Kidney (tissue), 14 donors: ENCODE measurements around the gene HRK. TPM values are rescaled to one million over a fixed set of nuclear protein-coding genes. Genes with fewer than 3 reads are reported as not detected.
A peak's percentile ranks its signal among the peaks of the same experiment; 100 is the strongest.

Experiments
- DNase-seq, 5 donors: peaks; one replicate each; pipeline ENCODE4 v3.0.0-alpha.2; 2013 to 2020
- FAIRE-seq: peaks from 2 replicates; lab custom pipeline; 2012; peaks lifted over from hg19 to GRCh38; lab: Jason Lieb, UNC
- H3K27ac ChIP-seq, 2 donors: one replicate each; pipeline ENCODE4 v1.7.0; 2013; ENCODE audit warnings: low read depth in 2 of 2, low read length in 2 of 2, inconsistent platforms in 1 of 2
- H3K27me3 ChIP-seq: one replicate; pipeline ENCODE4 v1.7.1; 2013; ENCODE audit warnings: low read length, inconsistent platforms; ENCODE audit not compliant: control insufficient read depth, insufficient read depth
- H3K36me3 ChIP-seq, 3 donors: one replicate each; pipeline versions ENCODE4 v1.7.0 to v1.7.1; 2013; ENCODE audit warnings: low read length in 3 of 3, control low read depth in 1 of 3, inconsistent platforms in 1 of 3; ENCODE audit not compliant: insufficient read depth in 3 of 3, control insufficient read depth in 2 of 3
- H3K4me1 ChIP-seq, 3 donors: one replicate each; pipeline versions ENCODE4 v1.7.0 to v1.7.1; 2013; ENCODE audit warnings: low read length in 3 of 3, inconsistent platforms in 1 of 3, low read depth in 1 of 3; ENCODE audit not compliant: control insufficient read depth in 2 of 3, insufficient read depth in 2 of 3
- H3K4me3 ChIP-seq, 3 donors: one replicate each; pipeline versions ENCODE4 v1.7.0 to v1.8.1; 2013; ENCODE audit warnings: low read length in 3 of 3, control low read depth in 1 of 3, inconsistent platforms in 1 of 3
- H3K9ac ChIP-seq, 3 donors: one replicate each; pipeline versions ENCODE4 v1.7.0 to v1.7.1; 2013; ENCODE audit warnings: low read length in 3 of 3, control low read depth in 1 of 3, inconsistent platforms in 1 of 3
- H3K9me3 ChIP-seq, 3 donors: one replicate each; pipeline versions ENCODE4 v1.7.0 to v1.7.1; 2013; ENCODE audit warnings: low read length in 3 of 3, control low read depth in 1 of 3, inconsistent platforms in 1 of 3; ENCODE audit not compliant: control insufficient read depth in 2 of 3, insufficient read depth in 1 of 3
- CTCF ChIP-seq: IDR thresholded peaks from 3 replicates; pipeline ENCODE4 v1.5.1; 2012; ENCODE audit warnings: mild to moderate bottlenecking, moderate library complexity, borderline replicate concordance; ENCODE audit not compliant: insufficient read depth; ENCODE audit errors: extremely low read depth
- intact Hi-C: fragments of 100-400 bp; cut with DNase I; formaldehyde crosslinking; loops from one replicate; pipeline ENCODE4 v1.11.1; 2022
- polyA plus RNA-seq: library from polyadenylated mRNA; stranded (reverse); fragments of 350-450 nt; fragmentation: Illumina TruSeq; extraction: RNeasy Lipid Tissue Mini Kit (QIAGEN cat#74804); gene quantifications from one replicate; pipeline ENCODE4 v1.2.3, GENCODE V29; 2014; ENCODE audit warnings: low read depth, low replicate concordance; ENCODE audit not compliant: insufficient read depth
- total RNA-seq: library from RNA; stranded (reverse); fragmentation: NEBNext Ultra II Directional; extraction: Animal tissue kit (Norgen Biotek cat#: 25700); gene quantifications from one replicate; pipeline ENCODE4 v1.2.1, GENCODE V29; 2021
- donor health status: control.
- donor health status: control.
- donor health status: control.
- donor health status: control.
- donor health status: control.
- donor health status: DM: yes; HTN: yes; CAD: no.
- donor health status: Normal renal cell carcinoma (clear cell type).

Gene HRK
- total and polyA plus RNA-seq, 2 donors from 2014 or later = 5.0 TPM; not detected in 1

GRCh38 chr12:116897476-116897875, 16.2 kb upstream of the HRK start:
- no peaks in the 10 kb centered on the region for H3K4me1 ChIP-seq
- H3K9me3 ChIP-seq = no peaks in the 10 kb centered on the region
- no peak overlapping the region for H3K27ac ChIP-seq
- intact Hi-C loops = no loop called here
- FAIRE-seq (no peak), DNase-seq (no peak)
- no peaks in the 10 kb centered on the region for H3K27me3 ChIP-seq
- no peaks in the 10 kb centered on the region for H3K36me3 ChIP-seq
- H3K4me3 ChIP-seq = no peak overlapping the region
- no peak overlapping the region for H3K9ac ChIP-seq
- TF ChIP-seq CTCF = no peak

- H3K9me3 ChIP-seq = no peaks in the 10 kb centered on the region
- no peak overlapping the region for H3K9ac ChIP-seq
- DNase-seq (peak in 3 of 5 donors; percentile 43 to 54 (median 50)), FAIRE-seq (no peak)
- H3K27ac ChIP-seq = no peak overlapping the region
- H3K27me3 ChIP-seq = no peaks in the 10 kb centered on the region
- H3K4me3 ChIP-seq = no peak overlapping the region
- intact Hi-C loops = no loop called here
- no peaks in the 10 kb centered on the region for H3K36me3 ChIP-seq
- no peaks in the 10 kb centered on the region for H3K4me1 ChIP-seq
- no peak for TF ChIP-seq CTCF
Measured at GRCh38 chr12:116896411-116896924, 15.2 kb upstream of the HRK start.

GRCh38 chr12:116894913-116895312, 13.7 kb upstream of the HRK start:
- no peak for DNase-seq

More at GRCh38 chr12:116894913-116895312, 13.7 kb upstream of the HRK start:
- no peaks in the 10 kb centered on the region for H3K4me1 ChIP-seq
- H3K36me3 ChIP-seq = no peaks in the 10 kb centered on the region
- TF ChIP-seq CTCF = no peak
- intact Hi-C loops = no loop called here
- H3K9me3 ChIP-seq = no peaks in the 10 kb centered on the region
- no peak for FAIRE-seq
- no peaks in the 10 kb centered on the region for H3K27me3 ChIP-seq
- no peak overlapping the region for H3K9ac ChIP-seq
- H3K4me3 ChIP-seq = no peak overlapping the region
- no peak overlapping the region for H3K27ac ChIP-seq
